A549 (cell line): ENCODE measurements around the gene RAD50. TPM values are rescaled to one million over a fixed set of nuclear protein-coding genes. Genes with fewer than 3 reads are reported as not detected.

Experiments
- ATAC-seq, 2 experiments: fragments of 200-7000 bp in 1 of 2; fragments of >200 bp in 1 of 2; cut with Nextera tagmentation in 1 of 2; cut with Tn5 transposase in 1 of 2; 3 replicates each; pipeline versions ENCODE4 v1.8.0 to v1.9.1; 2018 to 2020; ENCODE audit warnings: mild to moderate bottlenecking in 1 of 2, moderate library complexity in 1 of 2
- CTCF ChIA-PET: fragments of 300-600 bp; sonication (Branson Sonifier 250); formaldehyde crosslinking; extraction: SDS; loops from one replicate; lab custom pipeline; 2021; ENCODE audit warnings: antibody characterized with exemption, inconsistent platforms; lab: Yijun Ruan, JAX
- POLR2A ChIA-PET: fragments of 350-600 bp; formaldehyde crosslinking; extraction: SDS; loops from one replicate; lab custom pipeline; 2021; ENCODE audit warnings: antibody characterized with exemption, inconsistent platforms; lab: Yijun Ruan, JAX
- DNase-seq, 2 experiments: peaks; one replicate each; pipeline versions ENCODE4 v3.0.0 to v3.0.0-alpha.2; 2011 to 2016; ENCODE audit warnings: low read depth in 1 of 2, low spot score in 1 of 2
- FAIRE-seq: peaks from 2 replicates; lab custom pipeline; 2011; peaks lifted over from hg19 to GRCh38; lab: Jason Lieb, UNC
- H3K27ac ChIP-seq, 2 experiments: fragments of >200 bp; sonication (Bioruptor Twin); formaldehyde crosslinking; 3 replicates each; pipeline ENCODE4 v1.5.1; 2016 to 2017
- H3K4me1 ChIP-seq: fragments of >200 bp; sonication (Bioruptor Twin); formaldehyde crosslinking; 3 replicates; pipeline ENCODE4 v1.6.1; 2016
- H3K4me2 ChIP-seq: fragments of >200 bp; sonication (Bioruptor Twin); formaldehyde crosslinking; 3 replicates; pipeline ENCODE4 v1.6.1; 2016
- H3K4me3 ChIP-seq: fragments of >200 bp; sonication (Bioruptor Twin); formaldehyde crosslinking; 3 replicates; pipeline ENCODE4 v1.5.1; 2016
- H3K9me3 ChIP-seq: fragments of >200 bp; sonication (Bioruptor Twin); formaldehyde crosslinking; 3 replicates; pipeline ENCODE4 v1.6.1; 2016
- BHLHE40 ChIP-seq: IDR thresholded peaks from 2 replicates; pipeline ENCODE4 v1.6.1; 2012; ENCODE audit warnings: low read depth, low read length, inconsistent platforms
- CEBPB ChIP-seq, 2 experiments: fragments of >200 bp in 1 of 2; sonication (Bioruptor Twin) in 1 of 2; formaldehyde crosslinking in 1 of 2; IDR thresholded peaks; 2 replicates each; pipeline ENCODE4 v1.6.1; 2012 to 2016
- CHD2 ChIP-seq: fragments of 150-350 bp; IDR thresholded peaks from 2 replicates; pipeline ENCODE4 v1.6.1; 2014; ENCODE audit warnings: low read length; ENCODE audit not compliant: partially characterized antibody
- EHF ChIP-seq: fragments of 250-450 bp; sonication (Bioruptor Pico); IDR thresholded peaks from 2 replicates; pipeline ENCODE4 v1.5.0; 2020; ENCODE audit warnings: mild to moderate bottlenecking
- EHMT2 ChIP-seq: fragments of 200-600 bp; sonication (generic); IDR thresholded peaks from 2 replicates; pipeline ENCODE4 v1.6.1; 2016; ENCODE audit warnings: antibody characterized with exemption, low read depth, mild to moderate bottlenecking, moderate library complexity
- EP300 ChIP-seq, 2 experiments: fragments of >200 bp; sonication (Bioruptor Twin); formaldehyde crosslinking; IDR thresholded peaks; 2 replicates in 1 of 2; 3 replicates in 1 of 2; pipeline ENCODE4 v1.6.1; 2016 to 2017
- ESRRA ChIP-seq: fragments of 150-350 bp; IDR thresholded peaks from 2 replicates; pipeline ENCODE4 v1.6.1; 2014; ENCODE audit warnings: mild to moderate bottlenecking, low read length, borderline replicate concordance
- FOSL2 ChIP-seq, 2 experiments: fragments of 450-650 bp in 1 of 2; fragments of >200 bp in 1 of 2; sonication (Bioruptor Twin) in 1 of 2; formaldehyde crosslinking; IDR thresholded peaks; 2 replicates each; pipeline versions ENCODE4 v1.5.0 to v1.6.1; 2016 to 2020; ENCODE audit warnings: mild to moderate bottlenecking in 1 of 2, moderate library complexity in 1 of 2
- HOXA7 ChIP-seq: fragments of 250-450 bp; sonication (Bioruptor Pico); IDR thresholded peaks from 2 replicates; pipeline ENCODE4 v1.5.0; 2020; ENCODE audit warnings: mild to moderate bottlenecking, moderate library complexity
- KDM5A ChIP-seq: fragments of 200-600 bp; sonication (generic); IDR thresholded peaks from 2 replicates; pipeline ENCODE4 v1.6.1; 2016; ENCODE audit warnings: antibody characterized with exemption, mild to moderate bottlenecking
- MAFK ChIP-seq: fragments of 450-650 bp; IDR thresholded peaks from 2 replicates; pipeline ENCODE4 v1.6.1; 2014; ENCODE audit not compliant: partially characterized antibody
- MYC ChIP-seq: IDR thresholded peaks from 2 replicates; pipeline ENCODE4 v1.6.1; 2012; ENCODE audit warnings: mild to moderate bottlenecking, inconsistent platforms, low read length, improper control_type of control experiment, borderline replicate concordance
- NPAS2 ChIP-seq: fragments of 250-450 bp; sonication (Bioruptor Pico); IDR thresholded peaks from 2 replicates; pipeline ENCODE4 v1.8.0; 2022; ENCODE audit warnings: mild to moderate bottlenecking, moderate library complexity, borderline replicate concordance
- PHF8 ChIP-seq: fragments of 200-600 bp; sonication (generic); IDR thresholded peaks from 2 replicates; pipeline ENCODE4 v1.6.1; 2016; ENCODE audit warnings: low read depth, mild to moderate bottlenecking, antibody characterized with exemption, moderate library complexity, borderline replicate concordance
- RAD21 ChIP-seq, 2 experiments: fragments of >200 bp in 1 of 2; sonication (Bioruptor Twin) in 1 of 2; formaldehyde crosslinking in 1 of 2; IDR thresholded peaks in 1 of 2; conservative IDR thresholded peaks in 1 of 2; 2 replicates in 1 of 2; 3 replicates in 1 of 2; pipeline ENCODE4 v1.6.1; 2012 to 2018; ENCODE audit warnings: inconsistent platforms in 1 of 2
- RFX5 ChIP-seq: fragments of 450-650 bp; IDR thresholded peaks from 2 replicates; pipeline ENCODE4 v1.7.1; 2014; ENCODE audit warnings: antibody characterized with exemption, mild to moderate bottlenecking, moderate library complexity
- RNF2 ChIP-seq: fragments of 200-600 bp; sonication (generic); IDR thresholded peaks from 2 replicates; pipeline ENCODE4 v1.6.1; 2016; ENCODE audit warnings: low read depth, mild to moderate bottlenecking, antibody characterized with exemption, moderate library complexity, borderline replicate concordance
- SREBF2 ChIP-seq: fragments of 450-650 bp; IDR thresholded peaks from 2 replicates; pipeline ENCODE4 v1.6.1; 2014; ENCODE audit warnings: mild to moderate bottlenecking, moderate library complexity
- TFCP2L1 ChIP-seq: fragments of 250-450 bp; sonication (Bioruptor Pico); IDR thresholded peaks from 2 replicates; pipeline ENCODE4 v1.5.0; 2021; ENCODE audit warnings: mild to moderate bottlenecking
- ZC3H11A ChIP-seq: fragments of 450-650 bp; IDR thresholded peaks from 2 replicates; pipeline ENCODE4 v1.6.1; 2014; ENCODE audit warnings: antibody characterized with exemption, mild to moderate bottlenecking
- ZFP36 ChIP-seq: fragments of 450-650 bp; IDR thresholded peaks from 2 replicates; pipeline ENCODE4 v1.6.1; 2014; ENCODE audit warnings: borderline replicate concordance; ENCODE audit not compliant: partially characterized antibody
- WGBS: methylation state at CpG from one replicate; pipeline ENCODE4 v1.1.6; 2017; ENCODE audit errors: missing lambda C conversion rate; 5-methylcytosine and 5-hydroxymethylcytosine counted together
- polyA plus RNA-seq, 4 experiments: library from polyadenylated mRNA; depleted of rRNA in 3 of 4; stranded (reverse); fragments of >200 nt; fragmentation: RNase III in 1 of 4; extraction: RNeasy Plus Mini Kit Qiagen cat#74134 plus additional on column Dnase treatment in 1 of 4; gene quantifications; 2 replicates in 3 of 4; 3 replicates in 1 of 4; pipeline ENCODE4 v1.2.3, GENCODE V29; 2011 to 2017
- TF ChIP-seq, protein P1 (sequence below): IDR thresholded peaks from 2 replicates; pipeline ENCODE4 v1.6.1; 2012; ENCODE audit warnings: low read depth, borderline replicate concordance
- TF ChIP-seq, protein P2 (sequence below): fragments of 450-650 bp; IDR thresholded peaks from 2 replicates; pipeline ENCODE4 v1.6.1; 2014; ENCODE audit warnings: antibody characterized with exemption
- TF ChIP-seq, protein P3 (sequence below): fragments of 250-450 bp; sonication (Bioruptor Pico); IDR thresholded peaks from 2 replicates; pipeline ENCODE4 v1.5.0; 2021; ENCODE audit warnings: mild to moderate bottlenecking, moderate library complexity, borderline replicate concordance
- TF ChIP-seq, protein P4 (sequence below): fragments of 200-600 bp; sonication (generic); IDR thresholded peaks from 2 replicates; pipeline ENCODE4 v1.6.1; 2016; ENCODE audit warnings: antibody characterized with exemption, mild to moderate bottlenecking, moderate library complexity

Gene RAD50
- polyA plus RNA-seq, 2 of the 4 experiments (the other 2 are of a cell fraction): 39.6 to 81.5 TPM

DNA sequence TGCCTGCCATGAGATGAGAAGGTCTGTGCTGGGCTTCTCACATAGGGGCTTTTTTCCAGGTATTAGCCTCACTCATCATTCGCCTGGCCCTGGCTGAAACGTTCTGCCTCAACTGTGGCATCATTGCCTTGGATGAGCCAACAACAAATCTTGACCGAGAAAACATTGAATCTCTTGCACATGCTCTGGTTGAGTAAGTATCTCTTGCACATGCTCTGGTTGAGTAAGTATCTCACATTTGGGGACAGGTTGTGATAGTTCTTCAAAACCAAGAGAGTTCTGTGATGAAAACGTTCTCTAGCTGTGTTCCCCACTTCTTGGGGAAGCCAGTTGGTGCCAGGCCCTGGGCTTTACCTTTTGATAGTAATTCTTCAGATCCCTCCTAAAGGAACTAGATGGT, 83.8 kb downstream of the RAD50 start:
- no peaks in the 10 kb centered on the region for H3K4me1 ChIP-seq
- H3K27ac ChIP-seq: no peak overlapping the region
- no peak overlapping the region for H3K4me2 ChIP-seq
- TF ChIP-seq EHF (CRISPR knock-in tag) (no peak), ZC3H11A (no peak)
- WGBS: 83% methylated on average over 4 of the region's 4 CpGs
- DNase-seq (no peak), FAIRE-seq (no peak), ATAC-seq (no peak)
- H3K9me3 ChIP-seq: no peaks in the 10 kb centered on the region
- CTCF ChIA-PET: interaction anchor here (1.2 to 2.2 kb wide), 3 partner anchors 10 to 115 kb away, joined by 3 to 5 read pairs (median 3); no protein-coding TSS in a partner anchor
- POLR2A ChIA-PET: no interaction called here
- H3K4me3 ChIP-seq: no peak overlapping the region

DNA sequence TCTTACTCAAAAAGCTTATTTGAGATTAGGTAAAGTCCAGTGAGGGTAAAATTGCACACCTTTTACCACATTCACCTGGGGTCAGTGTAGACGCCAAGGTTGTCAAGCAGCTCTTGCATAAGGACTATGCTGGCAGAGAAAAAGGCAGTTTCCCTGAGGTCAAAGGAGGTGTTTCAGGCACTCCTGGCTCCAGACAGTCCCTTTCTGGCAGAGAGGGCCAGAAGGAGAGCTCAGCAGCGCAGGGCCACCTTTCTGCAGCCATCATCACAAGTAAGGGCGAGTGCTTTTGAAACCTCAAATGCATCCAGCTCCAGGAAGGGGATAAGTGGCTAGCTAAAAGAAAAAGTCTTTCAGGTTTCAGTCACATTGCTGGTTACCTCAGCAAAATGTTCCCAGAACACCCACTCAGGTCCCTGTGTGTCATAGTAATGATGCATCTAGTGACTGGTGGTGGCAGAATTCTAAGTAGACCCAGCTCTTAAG, 84.5 kb downstream of the RAD50 start:
- CTCF ChIA-PET: interaction anchor here (1.2 to 2.2 kb wide), 2 partner anchors 11 to 115 kb away, joined by 3 to 5 read pairs; no protein-coding TSS in a partner anchor
- FAIRE-seq (no peak), DNase-seq (no peak), ATAC-seq (no peak)
- H3K9me3 ChIP-seq: no peaks in the 10 kb centered on the region
- no peaks in the 10 kb centered on the region for H3K4me1 ChIP-seq
- WGBS: 96% methylated on average over 3 of the region's 3 CpGs
- no peak overlapping the region for H3K27ac ChIP-seq
- TF ChIP-seq HOXA7 (CRISPR knock-in tag) (no peak), EP300 (IDR thresholded peaks at IDR 0.05) (no peak), NPAS2 (CRISPR knock-in tag) (no peak), KDM5A (no peak), ZFP36 (no peak), SREBF2 (no peak), RFX5 (no peak), PHF8 (no peak), ESRRA (no peak), BHLHE40 (no peak), EHMT2 (no peak), FOSL2 (IDR thresholded peaks at IDR 0.05) (no peak), FOSL2 (CRISPR knock-in tag; IDR thresholded peaks at IDR 0.05) (no peak), TFCP2L1 (CRISPR knock-in tag) (no peak), RAD21 (conservative IDR thresholded peaks at IDR 0.05 in 1 of 2, IDR thresholded peaks at IDR 0.05 in 1 of 2) (no peak)
- TF ChIP-seq, protein P1, sequence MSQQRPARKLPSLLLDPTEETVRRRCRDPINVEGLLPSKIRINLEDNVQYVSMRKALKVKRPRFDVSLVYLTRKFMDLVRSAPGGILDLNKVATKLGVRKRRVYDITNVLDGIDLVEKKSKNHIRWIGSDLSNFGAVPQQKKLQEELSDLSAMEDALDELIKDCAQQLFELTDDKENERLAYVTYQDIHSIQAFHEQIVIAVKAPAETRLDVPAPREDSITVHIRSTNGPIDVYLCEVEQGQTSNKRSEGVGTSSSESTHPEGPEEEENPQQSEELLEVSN: no peak
- TF ChIP-seq, protein P2, sequence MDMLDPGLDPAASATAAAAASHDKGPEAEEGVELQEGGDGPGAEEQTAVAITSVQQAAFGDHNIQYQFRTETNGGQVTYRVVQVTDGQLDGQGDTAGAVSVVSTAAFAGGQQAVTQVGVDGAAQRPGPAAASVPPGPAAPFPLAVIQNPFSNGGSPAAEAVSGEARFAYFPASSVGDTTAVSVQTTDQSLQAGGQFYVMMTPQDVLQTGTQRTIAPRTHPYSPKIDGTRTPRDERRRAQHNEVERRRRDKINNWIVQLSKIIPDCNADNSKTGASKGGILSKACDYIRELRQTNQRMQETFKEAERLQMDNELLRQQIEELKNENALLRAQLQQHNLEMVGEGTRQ: no peak
- H3K4me2 ChIP-seq: no peak overlapping the region
- POLR2A ChIA-PET: no interaction called here
- no peak overlapping the region for H3K4me3 ChIP-seq

DNA sequence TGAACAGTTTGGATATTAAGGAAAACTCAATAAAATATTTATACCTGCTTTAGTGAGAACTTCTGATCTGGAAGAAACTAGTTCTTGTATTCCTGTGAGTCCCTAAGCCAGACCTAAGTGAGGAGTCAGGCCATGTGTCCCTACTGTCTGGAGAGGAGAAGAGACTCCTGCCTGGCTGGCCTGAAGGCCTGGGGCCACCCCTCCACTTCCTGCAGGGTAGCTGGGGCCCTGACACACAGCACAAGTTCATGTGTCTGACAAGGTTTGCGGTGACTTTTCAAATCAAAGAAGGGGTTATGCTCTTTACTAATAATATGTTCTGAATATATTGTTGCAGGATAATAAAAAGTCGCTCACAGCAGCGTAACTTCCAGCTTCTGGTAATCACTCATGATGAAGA, 85.1 kb downstream of the RAD50 start:
- no peaks in the 10 kb centered on the region for H3K4me1 ChIP-seq
- ChIA-PET POLR2A (no interaction called here), CTCF (interaction anchor here (1.2 to 2.2 kb wide), 3 partner anchors 11 to 179 kb away, joined by 3 to 6 read pairs (median 5); no protein-coding TSS in a partner anchor)
- WGBS: 96% methylated on average over 3 of the region's 3 CpGs
- no peak overlapping the region for H3K4me2 ChIP-seq
- DNase-seq (no peak), ATAC-seq (no peak), FAIRE-seq (no peak)
- no peak overlapping the region for H3K27ac ChIP-seq
- no peak overlapping the region for H3K4me3 ChIP-seq
- H3K9me3 ChIP-seq: no peaks in the 10 kb centered on the region
- TF ChIP-seq EP300 (IDR thresholded peaks at IDR 0.05) (no peak), CHD2 (no peak), MAFK (no peak), FOSL2 (IDR thresholded peaks at IDR 0.05) (no peak), FOSL2 (CRISPR knock-in tag; IDR thresholded peaks at IDR 0.05) (no peak), ZC3H11A (no peak), RAD21 (conservative IDR thresholded peaks at IDR 0.05 in 1 of 2, IDR thresholded peaks at IDR 0.05 in 1 of 2) (no peak), CEBPB (IDR thresholded peaks at IDR 0.05) (no peak), ZFP36 (no peak), MYC (no peak), SREBF2 (no peak), RNF2 (no peak)
- TF ChIP-seq, protein P3, sequence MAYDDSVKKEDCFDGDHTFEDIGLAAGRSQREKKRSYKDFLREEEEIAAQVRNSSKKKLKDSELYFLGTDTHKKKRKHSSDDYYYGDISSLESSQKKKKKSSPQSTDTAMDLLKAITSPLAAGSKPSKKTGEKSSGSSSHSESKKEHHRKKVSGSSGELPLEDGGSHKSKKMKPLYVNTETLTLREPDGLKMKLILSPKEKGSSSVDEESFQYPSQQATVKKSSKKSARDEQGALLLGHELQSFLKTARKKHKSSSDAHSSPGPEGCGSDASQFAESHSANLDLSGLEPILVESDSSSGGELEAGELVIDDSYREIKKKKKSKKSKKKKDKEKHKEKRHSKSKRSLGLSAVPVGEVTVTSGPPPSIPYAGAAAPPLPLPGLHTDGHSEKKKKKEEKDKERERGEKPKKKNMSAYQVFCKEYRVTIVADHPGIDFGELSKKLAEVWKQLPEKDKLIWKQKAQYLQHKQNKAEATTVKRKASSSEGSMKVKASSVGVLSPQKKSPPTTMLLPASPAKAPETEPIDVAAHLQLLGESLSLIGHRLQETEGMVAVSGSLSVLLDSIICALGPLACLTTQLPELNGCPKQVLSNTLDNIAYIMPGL (CRISPR knock-in tag): no peak
- TF ChIP-seq, protein P4, sequence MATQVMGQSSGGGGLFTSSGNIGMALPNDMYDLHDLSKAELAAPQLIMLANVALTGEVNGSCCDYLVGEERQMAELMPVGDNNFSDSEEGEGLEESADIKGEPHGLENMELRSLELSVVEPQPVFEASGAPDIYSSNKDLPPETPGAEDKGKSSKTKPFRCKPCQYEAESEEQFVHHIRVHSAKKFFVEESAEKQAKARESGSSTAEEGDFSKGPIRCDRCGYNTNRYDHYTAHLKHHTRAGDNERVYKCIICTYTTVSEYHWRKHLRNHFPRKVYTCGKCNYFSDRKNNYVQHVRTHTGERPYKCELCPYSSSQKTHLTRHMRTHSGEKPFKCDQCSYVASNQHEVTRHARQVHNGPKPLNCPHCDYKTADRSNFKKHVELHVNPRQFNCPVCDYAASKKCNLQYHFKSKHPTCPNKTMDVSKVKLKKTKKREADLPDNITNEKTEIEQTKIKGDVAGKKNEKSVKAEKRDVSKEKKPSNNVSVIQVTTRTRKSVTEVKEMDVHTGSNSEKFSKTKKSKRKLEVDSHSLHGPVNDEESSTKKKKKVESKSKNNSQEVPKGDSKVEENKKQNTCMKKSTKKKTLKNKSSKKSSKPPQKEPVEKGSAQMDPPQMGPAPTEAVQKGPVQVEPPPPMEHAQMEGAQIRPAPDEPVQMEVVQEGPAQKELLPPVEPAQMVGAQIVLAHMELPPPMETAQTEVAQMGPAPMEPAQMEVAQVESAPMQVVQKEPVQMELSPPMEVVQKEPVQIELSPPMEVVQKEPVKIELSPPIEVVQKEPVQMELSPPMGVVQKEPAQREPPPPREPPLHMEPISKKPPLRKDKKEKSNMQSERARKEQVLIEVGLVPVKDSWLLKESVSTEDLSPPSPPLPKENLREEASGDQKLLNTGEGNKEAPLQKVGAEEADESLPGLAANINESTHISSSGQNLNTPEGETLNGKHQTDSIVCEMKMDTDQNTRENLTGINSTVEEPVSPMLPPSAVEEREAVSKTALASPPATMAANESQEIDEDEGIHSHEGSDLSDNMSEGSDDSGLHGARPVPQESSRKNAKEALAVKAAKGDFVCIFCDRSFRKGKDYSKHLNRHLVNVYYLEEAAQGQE: no peak
- TF ChIP-seq, protein P2: no peak
